Stimulated activated CD4-positive, alpha-beta T cell treated with anti-CD3 and anti-CD28 coated beads, Interleukin-2, amount 100 ng/mL, for 48 hours (primary cell): ENCODE measurements around the gene TUBB6.

Source experiments
- DNase-seq, 2 donors: peaks; one replicate each; pipeline ENCODE4 v3.0.0-alpha.2; 2020

Gene TUBB6

GRCh38 chr18:12315911-12316310, 7.9 kb downstream of the TUBB6 start:
- DNase-seq: no peak

GRCh38 chr18:12317664-12318333, 9.8 kb downstream of the TUBB6 start:
- no peak for DNase-seq

- no peak for DNase-seq
Observed at GRCh38 chr18:12318334-12318697, 10.3 kb downstream of the TUBB6 start.

DNA sequence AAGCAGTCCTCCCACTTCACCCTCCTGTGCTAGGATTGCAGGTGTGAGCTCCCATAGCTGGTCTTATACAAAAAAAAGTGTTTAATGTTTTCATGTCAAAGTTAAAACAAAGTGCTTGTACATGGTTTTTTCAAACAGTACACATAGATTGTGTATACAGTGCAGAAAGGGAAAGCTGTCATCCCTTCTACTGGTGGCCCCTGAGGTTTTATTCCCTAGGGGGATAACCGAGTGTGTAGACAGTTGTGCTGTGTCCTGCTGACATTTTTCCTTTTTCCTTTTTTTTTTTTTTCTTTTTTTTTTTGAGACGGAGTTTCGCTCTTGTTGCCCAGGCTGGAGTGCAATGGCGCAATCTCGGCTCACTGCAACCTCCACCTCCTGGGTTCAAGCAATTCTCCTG, 10.8 kb downstream of the TUBB6 start:
- no peak for DNase-seq

DNA sequence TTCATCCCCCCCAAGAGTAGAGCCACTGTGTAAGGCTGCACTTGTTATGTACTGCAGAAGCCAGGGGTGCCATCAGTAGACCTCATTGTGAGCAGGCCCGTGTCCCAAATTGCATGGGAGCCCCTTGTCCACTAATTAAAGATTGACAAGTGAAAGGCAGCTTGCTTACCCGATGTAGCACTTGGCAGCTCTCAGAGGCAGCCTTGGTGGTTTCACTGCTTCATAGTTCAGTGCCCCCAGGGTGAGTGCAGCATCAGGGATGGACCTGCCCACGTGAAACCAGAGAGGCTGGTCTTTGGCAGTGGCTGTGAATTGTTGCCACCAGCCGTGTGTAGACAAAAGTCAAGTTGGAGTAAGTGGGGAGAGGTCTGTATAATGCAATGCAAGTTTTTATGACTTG, 13.3 kb downstream of the TUBB6 start:
- no peak for DNase-seq

GRCh38 chr18:12324991-12325725, 17.1 kb downstream of the TUBB6 start:
- no peak for DNase-seq

DNA sequence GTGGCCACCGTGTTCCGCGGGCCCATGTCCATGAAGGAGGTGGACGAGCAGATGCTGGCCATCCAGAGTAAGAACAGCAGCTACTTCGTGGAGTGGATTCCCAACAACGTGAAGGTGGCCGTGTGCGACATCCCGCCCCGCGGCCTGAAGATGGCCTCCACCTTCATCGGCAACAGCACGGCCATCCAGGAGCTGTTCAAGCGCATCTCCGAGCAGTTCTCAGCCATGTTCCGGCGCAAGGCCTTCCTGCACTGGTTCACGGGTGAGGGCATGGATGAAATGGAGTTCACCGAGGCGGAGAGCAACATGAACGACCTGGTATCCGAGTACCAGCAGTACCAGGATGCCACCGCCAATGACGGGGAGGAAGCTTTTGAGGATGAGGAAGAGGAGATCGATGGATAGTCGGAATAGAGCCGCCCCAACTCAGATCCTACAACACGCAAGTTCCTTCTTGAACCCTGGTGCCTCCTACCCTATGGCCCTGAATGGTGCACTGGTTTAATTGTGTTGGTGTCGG, 17.7 kb downstream of the TUBB6 start:
- no peak for DNase-seq

DNA sequence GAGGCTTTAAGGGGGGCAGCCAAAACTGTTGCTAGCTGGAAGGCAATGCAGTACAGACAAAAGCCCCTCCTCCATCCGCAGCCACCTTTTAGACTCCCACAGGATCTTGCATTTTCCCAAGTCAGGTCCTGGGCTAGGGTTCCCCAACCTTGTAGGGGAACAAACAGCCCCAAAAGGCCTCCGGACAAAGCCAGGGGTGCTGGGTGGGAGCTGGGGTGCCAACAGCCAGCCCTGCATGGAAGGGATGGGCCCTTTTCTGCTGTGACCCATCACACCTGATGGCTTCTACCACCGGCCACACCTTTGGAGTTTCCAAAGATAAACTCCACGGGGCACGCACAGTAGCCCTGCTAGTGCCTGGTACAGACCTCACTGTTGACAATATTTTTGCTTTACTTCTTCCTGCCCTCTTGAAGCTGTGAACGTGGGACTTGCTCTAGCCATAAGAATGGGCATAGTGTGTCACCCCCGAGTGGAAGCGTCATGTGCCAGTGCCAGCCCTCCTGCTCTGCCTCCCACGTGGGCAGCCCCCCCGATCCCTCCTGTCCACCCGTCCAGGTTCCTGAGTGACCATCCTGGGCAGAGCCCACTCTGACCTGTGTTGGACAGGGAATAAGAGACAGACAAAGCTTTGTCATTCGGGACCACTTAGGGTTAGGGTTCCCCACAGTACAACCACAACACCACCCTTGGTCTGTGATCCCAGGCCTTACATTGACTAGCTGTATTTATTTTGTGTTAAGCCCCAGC, 18.8 kb downstream of the TUBB6 start:
- DNase-seq: no peak

DNA sequence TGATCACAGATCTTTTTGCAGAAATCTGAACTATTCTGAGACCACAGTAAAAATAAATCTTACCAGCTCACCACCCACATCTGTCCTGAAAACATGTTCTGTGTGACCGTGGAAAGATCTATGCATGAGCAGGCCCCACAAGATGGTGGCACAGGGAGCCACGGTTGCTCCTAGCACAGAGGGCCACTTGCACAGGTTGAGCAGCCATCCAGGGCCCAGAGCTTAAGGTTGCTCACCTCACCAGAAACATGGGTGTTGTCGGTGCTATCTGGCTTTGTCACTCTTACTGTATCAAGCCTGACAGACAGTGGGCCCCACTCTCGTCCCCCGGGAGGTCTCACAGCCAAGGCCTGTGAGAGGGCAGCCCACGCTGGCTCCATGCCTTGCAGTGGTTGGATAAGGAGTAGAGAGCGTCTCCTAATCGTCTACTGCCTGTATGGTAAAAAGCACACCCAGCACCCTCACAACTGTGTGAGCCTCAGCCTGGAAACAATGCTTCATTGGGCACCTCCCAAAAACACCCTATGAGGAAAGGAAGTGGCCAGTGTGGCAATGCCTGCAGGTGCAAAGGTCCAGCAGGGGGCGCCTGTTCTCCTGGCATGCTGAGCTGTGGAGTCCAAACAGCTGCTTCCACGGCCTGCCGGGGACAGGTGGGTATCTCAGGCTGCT, 19.6 kb downstream of the TUBB6 start:
- peak; percentile 73 to 82 for DNase-seq

DNA sequence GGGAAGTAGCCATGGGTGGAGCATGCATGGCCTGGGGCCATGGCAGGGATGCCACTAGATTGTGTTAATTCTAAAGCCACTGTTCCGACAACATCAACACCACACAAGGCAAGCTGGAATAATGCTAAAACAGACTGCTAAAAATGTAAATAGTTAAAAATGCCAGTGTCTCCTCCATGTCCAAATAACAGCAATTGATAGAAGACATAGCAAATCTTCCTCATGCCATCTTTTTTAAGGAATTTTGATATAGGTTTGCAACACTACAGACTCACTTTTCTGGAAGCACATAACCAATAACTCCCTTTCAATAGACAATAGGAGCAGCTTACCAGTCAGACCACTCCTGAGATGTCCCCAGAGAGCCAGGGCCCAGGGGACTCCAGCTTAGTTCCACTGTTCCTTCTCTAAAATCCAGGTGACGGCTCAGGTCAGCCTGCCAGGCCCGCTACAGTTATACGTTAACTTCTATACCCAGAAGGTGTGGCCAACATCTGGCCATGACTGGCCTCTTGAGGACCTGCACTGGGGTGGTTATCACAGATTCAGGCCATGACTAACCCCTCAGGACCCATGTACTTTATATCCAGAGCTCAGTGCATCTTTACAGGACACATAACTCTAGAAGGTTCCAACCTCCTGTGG, 20.3 kb downstream of the TUBB6 start:
- DNase-seq: no peak

GRCh38 chr18:12329125-12329698, 21.2 kb downstream of the TUBB6 start:
- no peak for DNase-seq

GRCh38 chr18:12330766-12331165, 22.7 kb downstream of the TUBB6 start:
- DNase-seq: no peak

GRCh38 chr18:12333506-12334290, 25.7 kb downstream of the TUBB6 start:
- no peak for DNase-seq

- DNase-seq: no peak
Observed at GRCh38 chr18:12334366-12334808, 26.3 kb downstream of the TUBB6 start.

- DNase-seq: no peak
Observed at GRCh38 chr18:12334863-12335262, 26.8 kb downstream of the TUBB6 start.

DNA sequence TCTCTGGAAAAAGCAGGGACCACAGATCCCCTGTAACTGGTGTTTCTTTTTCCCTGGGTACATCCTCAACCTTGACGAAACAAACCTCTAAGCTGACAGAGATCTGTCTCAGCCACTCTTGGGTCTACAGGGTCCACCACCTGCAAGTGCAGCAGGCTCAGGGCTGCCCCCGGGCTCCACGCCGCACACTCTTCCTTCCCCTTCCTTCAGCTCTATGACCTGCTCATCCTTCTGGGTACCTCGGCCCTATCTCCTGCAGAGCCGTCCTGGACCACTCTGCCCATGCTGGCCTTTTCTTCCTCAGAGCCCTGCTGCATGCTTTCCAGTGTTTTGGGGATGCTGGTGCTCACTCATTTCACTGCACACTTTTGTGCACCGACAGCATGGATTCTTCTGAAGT, 27.5 kb downstream of the TUBB6 start:
- no peak for DNase-seq

GRCh38 chr18:12336171-12336613, 28.2 kb downstream of the TUBB6 start:
- DNase-seq: no peak

DNA sequence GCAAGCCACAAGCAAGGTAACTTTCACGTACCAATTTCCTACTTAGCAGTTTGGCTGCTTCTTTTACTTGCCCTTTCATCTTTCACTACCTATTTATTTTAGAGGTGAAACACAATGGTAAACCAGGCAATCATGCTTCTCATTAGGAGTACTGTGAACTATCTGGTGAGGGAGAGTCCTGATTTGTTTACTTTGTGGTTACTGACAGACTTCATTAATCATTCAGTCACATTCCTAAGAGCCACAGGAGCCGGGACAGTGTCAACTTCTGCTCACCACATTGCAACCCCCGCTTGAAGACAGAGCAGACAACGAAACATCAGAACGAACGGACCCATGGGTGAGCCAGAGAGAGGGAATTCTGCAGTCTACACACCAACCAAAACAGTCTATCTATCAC, 28.8 kb downstream of the TUBB6 start:
- no peak for DNase-seq

DNA sequence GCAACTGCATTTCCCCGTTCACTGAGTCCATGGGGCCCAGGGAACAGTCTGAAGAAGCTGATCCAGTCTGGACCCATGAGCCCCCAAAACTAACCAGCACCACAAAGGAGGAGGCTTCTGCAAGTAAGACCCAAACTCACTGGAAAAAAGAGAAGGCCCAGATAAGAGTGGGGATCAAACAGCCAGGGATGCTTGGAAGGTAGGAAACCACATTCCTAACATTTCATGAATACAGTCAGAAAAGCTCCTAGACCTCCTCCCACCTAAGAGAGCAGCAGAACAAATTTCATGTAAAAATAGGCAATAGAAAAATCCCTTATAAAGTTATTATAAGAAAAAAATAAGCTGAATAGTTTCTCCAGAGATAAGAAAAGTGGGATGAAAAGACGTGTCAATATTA, 30.3 kb downstream of the TUBB6 start:
- DNase-seq: no peak

DNA sequence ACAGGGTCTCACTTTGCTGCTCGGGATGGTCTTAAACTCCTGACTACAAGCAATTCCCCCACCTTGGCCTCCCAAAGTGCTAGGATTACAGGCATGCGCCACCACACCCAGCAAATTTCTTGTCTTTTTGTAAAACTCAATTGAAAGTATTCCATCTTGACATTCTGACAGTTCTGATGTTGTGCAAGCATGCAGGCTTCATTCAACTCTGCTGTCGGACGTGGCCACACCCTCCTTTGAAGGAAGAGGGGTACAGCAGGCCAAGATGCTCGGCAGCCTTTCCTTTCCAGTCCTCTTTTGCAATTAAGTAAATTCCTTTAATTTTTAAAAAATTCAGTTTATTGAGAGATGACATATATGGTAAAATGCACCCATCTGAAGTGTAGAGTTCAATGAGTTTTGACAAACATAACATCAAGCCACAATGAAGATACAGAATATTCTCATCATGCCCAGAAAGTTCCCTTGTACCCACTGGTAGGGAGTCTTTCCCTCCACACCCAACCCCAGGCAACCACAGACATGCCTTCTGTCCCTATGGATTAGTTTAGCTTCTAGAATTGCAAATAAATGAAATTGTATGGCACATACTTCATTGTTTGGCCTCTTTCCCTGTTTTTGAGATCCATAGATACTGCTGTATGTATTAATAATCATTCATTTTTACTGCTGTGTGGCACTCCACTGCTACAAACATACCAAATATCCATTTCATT, 33.1 kb downstream of the TUBB6 start:
- DNase-seq: no peak

DNA sequence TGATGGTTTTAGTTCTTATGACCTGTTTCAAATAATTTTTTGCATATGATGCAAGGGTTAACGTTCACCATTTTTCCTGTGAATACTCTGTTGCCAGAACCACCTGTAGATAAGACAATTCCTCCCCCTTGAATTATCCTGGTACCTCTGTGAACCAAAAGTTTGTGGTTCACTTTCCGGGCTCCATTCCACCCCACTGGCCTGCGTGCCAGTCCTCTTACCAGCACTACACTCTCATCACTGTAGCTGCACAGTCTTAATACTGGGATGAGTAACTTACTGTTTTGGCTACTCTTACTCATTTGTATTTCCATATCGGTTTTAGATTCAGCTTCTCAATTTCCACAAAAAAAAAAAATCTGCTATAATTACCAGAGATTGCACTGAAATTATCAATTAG, 34.6 kb downstream of the TUBB6 start:
- DNase-seq: no peak
